HG02884 (cell line): ENCODE data around the gene KIAA0040.

Source experiments
- ATAC-seq: cut with Tn5 transposase; IDR thresholded peaks from one replicate; pipeline ENCODE4 v1.9.1; 2021; ENCODE audit warnings: mild to moderate bottlenecking, moderate library complexity; ENCODE audit not compliant: unreplicated experiment

The KIAA0040 gene

DNA sequence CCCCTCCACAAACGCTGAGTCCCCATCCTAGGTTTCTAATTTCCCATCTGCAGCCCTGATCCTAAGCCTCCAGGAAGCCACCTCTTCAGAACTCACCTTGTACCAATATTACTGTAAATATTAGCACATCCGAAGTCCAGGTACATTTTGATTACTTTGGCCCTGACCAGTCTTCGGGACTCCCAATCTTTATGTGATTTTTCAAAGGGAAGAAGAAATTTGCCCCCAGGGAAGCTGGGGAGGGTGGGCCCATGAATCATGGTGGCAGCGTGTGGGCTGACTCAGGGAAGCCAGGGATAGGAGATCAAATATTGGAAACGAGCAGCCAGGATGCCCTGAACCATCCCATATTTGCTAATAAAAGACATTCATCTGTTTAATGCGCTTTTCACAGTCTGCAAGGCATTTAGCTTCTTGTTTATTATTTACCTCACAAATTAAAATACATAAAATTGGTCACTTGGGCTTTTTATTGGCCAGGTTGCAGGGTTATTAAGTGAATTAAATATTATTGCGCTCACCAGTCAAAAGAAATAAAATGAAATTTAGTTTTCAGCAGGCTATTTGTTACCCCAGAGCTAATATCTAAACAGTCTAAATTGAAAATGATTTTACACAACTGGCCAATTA is 46.6 kb downstream of the KIAA0040 start:
- ATAC-seq, result no peak

DNA sequence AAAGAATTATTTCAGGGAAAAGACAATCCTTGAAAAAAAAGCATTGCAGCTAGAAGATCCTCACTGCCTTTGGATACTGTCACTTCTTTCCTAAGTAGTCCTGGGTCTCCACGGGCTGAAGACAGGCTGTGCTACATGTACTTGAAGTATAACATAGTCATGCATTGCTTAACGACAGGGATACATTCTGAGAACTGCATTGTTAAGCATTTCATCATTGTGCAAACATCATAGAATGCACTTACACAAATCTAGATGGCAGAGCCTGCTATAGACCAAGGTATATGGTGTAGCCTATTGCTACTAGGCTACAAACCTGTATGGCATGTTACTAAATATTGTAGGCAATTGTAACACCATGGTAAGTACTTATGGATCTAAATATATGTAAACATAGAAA is 54.0 kb downstream of the KIAA0040 start:
- no peak for ATAC-seq

DNA sequence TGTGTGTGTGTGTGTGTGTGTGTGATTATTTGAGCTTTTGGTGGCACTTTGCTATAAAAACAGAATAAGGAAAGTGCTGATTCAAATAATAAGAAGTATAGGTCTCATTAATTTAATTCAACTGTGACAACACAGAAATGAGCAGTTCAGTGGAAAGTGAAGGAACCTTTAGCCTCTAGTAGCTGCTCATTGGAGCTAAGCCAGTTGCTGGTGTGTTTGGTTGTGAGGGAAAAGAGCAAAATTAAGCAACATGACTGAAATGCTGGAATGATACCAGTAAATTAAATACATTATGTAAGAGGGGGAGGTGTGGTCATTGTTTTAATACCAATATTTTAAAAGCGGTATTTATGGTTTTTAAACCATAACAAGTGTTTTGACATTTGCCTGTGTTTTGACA is 55.2 kb downstream of the KIAA0040 start:
- no peak for ATAC-seq

DNA sequence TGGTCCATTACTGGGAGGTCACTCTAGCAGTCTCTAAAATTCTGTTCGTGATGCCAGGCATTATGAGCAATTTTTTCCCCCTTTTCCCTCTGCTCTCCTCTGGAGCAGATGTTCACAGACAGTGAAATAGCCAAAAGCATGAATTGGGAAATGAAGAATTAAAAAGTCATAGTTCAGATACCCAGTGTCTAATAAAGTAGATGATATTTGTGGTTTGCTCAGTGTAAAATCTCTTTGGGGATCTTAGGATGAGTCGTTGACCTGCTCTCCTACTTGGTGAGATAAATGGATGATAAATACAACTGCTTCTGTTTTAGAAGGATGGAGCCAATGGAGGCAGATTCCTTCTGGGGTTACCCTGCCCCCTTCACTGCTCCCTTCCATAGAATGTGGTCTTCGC is 56.3 kb downstream of the KIAA0040 start:
- no peak for ATAC-seq

DNA sequence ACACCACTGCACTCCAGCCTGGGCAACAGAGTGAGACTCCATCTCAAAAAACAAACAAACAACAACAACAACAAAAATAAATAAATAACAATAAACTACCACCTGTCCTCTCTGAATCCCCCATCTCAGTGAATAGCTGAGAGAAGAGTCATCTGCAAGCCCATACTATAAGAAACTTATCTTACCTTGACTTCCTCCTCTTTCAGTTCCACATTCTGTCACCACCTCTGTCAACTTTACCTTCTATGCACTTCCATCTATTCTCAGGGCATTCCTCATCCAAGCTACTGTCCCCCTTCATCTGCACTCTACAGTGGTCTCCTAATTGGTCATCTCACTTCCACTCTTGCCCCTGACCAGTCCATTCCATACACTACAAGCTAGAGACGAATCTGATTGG is 58.1 kb downstream of the KIAA0040 start:
- no peak for ATAC-seq

DNA sequence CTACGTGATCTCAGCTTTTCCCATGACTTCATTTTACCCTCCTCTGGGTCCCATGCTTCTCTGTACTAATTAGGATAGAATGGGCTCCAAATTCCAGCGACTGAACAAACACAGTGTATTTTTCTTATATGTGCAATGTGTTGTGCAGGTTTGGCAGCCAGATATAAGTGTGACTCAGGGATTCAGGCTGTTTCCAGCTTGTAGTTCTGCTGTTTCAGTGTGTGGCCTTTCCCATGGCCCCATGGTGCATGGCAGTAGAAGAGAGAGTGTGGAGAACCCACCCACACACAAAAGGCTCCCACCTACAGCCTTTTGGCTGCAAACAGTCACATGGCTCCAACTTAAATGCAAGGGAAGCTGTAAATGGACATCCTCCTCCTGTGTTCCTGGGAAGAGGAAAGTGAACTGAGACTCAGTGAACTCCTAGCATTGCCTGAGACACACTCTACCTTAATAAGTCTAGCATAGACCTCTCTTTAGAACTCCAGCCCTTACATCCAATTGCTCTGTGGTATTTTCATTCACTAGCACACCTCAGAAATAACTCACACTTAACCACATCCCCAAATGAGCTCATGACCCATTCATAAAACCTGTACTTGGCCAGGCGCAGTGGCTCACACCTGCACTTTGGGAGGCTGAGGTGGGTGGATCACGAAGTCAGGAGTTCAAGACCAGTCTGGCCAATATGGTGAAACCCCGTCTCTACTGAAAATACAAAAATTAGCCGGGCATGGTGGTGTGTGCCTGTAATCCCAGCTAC is 58.7 kb downstream of the KIAA0040 start:
- ATAC-seq, result peak; percentile 57

DNA sequence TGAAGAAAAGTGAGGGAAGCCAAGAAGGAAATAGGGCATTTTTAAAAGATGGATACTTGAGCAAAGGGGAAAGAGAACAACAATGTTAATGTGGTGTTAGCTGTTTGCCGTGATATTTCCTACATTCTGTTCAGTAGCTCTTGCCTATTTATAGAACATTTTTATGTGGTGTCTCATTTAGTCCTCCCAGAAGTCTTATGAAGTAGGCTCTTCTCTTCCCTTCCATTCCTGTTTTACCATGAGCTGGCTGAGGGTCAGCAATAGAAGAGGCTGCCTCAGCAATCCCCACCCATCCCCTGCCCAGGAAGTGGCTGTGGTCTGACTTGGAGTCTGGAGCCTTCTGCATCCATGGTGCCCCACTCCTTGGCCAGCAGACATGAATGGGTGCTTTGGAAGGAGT is 60.1 kb downstream of the KIAA0040 start:
- no peak for ATAC-seq

DNA sequence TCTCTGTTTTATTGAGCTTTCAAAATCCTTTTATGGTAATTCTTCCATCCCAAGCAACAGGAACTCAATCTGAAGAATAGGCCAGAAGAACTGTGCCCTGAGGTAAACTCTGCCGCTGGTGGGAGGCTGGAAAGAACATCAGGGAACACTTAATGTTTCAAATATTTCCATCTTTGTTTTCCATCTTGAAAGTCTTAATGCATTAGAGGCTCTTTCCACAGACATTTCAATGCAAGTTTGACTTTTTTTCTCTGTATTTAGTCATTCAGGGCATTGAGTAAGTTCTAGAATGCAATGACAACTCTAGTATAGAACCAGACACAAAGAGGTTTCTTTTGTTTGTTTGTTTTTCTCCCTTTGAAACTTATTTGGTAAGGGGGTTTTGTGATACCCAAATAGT is 61.5 kb downstream of the KIAA0040 start:
- no peak for ATAC-seq

DNA sequence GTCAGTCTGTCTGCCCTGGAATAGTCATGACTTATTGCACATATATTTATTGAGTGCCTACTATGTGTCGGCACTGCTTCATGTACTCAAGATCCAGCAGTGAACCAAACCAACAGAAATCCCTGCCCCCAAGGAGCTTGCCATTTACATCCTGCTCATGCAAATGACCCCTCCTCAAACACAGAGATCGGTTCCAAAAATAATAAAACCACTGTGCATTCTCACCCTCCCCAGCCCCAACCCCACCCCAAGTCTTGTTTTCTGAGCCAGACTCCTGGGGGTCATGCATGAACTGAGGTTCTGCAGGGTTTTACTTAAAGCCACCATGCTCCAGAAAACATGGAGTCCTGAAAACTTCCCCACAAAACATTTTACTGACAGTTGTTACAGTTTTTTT is 61.9 kb downstream of the KIAA0040 start:
- ATAC-seq, result no peak

DNA sequence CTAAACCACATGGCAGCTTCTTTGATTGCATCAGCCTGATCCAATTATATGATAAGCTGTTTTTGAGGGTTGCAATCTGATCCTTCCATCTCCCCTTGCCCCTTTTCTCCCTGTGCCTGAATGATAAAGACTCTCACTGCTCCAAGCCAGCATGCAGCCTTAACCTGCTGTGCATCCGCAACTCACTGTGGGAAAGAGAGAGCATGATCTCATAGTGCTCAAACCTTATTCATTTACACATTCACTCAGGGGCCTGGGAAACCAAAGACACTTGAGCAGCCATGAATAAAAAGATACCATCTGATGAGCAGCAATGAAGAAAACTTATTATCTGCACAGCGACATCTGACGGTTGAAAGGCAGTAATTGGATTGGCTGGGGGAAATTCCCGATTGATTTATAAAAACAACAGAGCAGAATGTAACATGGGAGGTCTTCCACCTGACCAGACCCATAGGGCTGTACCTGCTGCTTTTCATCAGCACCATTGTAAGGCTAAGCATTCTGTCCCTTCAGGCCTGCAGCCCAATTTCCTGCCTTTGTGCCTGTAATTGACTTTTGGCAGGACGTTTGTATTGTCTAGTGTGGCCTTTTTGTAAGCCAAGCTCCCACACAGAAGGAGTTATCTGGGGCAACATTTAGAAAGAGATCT is 62.5 kb downstream of the KIAA0040 start:
- no peak for ATAC-seq

DNA sequence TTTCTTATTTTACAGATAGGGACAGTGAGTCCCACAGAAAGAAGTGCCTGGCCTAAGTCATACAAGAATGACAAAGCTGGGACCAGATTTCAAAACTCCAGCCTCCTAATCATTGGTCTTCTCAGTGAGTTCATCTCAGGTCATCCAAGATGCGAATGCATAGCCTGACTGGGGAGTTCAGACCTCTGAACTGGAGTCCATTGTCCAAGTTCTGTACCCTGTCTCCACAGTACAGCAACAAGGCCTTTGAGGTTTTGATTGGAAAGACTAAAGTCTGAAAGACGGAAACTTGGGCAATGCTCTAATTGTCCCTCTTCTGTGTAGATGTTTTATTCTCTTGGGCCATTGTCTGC is 63.0 kb downstream of the KIAA0040 start:
- ATAC-seq, result no peak

DNA sequence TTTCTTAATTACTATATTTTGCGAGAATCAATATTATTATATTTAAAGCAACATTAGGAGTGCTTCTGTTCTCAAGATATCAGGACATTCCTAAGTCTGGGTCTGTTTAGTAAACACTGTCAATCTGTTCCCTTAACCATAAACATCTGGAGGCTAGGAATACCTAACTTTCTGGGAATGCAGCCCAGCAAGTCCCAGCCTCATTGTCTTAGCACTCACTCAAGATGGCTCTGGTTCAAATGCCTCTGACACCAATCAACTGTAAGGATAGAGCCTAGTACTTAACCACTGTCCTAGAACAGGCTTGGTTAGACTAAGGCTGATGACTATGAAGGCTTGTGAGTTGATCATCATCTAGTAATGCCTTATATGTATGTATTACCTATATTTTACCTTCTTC is 63.4 kb downstream of the KIAA0040 start:
- ATAC-seq, result no peak

DNA sequence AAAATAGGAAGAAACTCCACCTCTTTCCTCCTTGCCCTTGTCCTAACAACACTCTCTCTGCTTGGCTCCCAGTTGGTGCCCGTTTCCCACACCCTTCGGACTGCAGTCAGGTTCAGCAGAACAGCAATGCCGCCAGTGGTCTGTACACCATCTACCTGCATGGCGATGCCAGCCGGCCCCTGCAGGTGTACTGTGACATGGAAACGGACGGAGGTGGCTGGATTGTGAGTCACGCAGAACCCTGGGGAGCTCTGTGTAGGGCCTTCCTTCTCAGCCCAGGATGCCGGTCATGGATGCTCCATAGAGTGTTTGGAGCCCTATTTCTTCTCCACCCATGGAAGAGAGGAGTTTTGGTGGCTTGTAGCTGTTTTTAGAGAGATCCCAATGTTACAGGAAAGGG is 64.1 kb downstream of the KIAA0040 start:
- ATAC-seq, result no peak

DNA sequence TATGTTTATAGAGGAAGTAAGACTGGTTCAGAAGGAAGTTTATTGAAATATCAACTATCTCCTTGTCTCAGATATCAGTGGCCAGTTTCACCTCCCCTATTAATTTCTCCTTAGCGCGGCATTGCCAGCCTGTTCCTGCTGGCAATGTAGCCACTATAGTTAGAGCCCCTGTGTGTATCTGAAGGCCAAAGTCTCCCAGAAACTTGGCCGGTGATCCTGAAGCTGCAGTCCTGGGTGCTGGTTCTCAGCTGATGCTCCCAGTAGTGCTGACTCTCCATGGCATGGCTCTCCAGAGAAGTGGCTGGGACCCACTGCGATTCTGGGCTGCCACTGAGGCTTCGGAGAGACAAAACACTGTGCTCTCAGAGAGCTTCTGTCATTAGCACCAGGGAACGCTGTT is 65.0 kb downstream of the KIAA0040 start:
- ATAC-seq, result no peak

DNA sequence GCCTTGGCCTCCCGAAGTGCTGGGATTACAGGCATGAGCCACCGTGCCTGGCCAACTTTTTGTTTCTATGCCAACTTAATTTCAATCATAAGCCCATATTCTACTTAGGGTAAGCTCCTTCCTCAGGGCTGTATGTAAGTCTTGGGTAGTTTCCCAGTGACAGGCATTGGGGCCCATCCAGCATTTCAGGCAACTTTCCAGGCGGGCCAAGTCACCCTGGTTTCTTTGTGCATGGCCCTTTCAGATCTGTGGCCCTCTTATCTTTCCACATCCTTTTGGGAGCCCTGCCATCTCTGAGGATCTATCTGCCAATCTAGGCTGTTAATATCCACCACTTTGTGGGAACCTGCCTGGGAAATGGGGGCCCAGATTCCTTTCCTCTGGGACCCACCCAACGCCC is 66.2 kb downstream of the KIAA0040 start:
- ATAC-seq, result no peak

DNA sequence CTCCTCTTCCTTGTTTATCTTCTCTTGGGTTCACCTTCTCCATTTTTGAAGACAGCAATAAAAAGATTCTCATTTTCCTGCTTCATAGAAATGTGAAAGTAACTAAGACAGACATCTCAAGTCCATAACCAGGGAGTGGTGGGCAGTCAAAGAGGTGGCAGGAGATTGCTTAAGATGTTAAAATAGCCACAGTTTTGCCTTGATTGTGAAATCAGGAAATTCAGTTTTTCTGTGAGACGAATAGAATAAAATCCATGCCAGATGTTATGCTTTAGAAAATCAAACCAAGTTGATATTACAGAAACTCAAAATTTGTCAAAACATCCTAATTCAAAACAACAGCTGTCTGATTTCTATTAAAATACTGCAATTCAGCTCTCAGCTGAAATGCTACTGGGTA is 67.7 kb downstream of the KIAA0040 start:
- ATAC-seq, result no peak

DNA sequence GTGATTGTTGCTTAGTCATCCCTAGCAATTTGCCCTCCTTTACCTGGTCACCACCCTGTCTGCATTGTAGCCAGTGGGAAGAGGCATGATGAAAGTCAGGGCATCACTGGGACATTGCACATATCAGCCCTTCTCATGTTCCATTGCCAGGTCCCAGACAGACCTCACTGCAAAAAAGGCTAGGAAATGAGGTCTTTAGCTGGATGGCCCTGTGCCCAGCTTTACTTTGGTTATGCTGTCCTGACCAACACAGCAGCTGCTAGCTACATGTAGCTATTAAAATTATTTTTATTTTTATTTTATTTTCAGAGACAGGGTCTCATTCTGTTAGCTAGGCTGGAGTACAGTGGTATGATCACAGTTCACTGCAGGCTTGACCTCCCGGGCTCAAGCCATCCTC is 72.1 kb downstream of the KIAA0040 start:
- no peak for ATAC-seq

DNA sequence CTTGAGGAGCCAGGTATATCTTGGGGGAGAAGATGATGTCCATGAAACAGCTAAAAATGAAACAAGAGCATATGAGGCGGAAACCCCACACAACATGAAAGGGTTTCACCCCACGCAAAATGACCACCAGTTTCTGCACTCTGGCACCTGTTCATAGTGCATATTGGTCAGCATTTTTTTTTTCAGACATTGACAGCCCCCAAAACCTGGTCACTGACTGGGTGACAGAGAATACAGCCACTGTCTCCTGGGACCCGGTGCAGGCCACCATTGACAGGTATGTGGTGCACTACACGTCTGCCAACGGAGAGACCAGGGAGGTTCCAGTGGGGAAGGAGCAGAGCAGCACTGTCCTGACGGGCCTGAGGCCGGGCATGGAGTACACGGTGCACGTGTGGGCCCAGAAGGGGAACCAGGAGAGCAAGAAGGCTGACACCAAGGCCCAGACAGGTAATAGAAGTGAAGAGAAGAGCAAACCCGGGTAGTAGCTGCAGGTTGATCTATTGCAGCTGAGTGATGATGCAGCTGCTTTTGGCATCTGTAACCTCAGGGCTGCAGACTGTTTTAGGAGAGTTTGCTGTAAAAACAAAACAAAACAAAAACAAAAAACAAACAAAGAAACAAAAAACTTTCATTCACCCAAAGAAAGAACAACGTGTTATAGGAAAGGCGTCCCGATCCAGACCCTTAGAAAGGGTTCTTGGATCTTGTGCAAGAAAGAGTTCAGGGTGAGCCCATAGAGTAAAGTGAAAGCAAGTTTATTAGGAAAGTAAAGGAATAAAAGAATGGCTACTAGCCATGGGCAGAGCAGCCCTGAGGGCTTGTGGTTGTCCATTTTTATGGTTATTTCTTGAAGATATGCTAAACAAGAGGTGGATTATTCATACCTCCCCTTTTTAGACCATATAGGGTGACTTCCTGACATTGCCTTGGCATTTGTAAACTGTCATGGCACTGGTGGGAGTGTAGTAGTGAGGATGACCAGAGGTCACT is 73.9 kb downstream of the KIAA0040 start:
- no peak for ATAC-seq

DNA sequence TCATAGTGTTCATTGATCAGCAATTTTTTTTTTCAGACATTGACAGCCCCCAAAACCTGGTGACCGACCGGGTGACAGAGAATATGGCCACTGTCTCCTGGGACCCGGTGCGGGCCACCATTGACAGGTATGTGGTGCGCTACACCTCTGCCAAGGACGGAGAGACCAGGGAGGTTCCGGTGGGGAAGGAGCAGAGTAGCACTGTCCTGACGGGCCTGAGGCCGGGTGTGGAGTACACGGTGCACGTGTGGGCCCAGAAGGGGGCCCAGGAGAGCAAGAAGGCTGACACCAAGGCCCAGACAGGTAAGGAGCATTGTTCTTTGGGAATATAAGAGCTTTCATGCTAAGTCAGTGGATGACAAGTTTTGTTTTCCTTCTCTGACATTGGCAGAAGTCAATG is 75.7 kb downstream of the KIAA0040 start:
- no peak for ATAC-seq

DNA sequence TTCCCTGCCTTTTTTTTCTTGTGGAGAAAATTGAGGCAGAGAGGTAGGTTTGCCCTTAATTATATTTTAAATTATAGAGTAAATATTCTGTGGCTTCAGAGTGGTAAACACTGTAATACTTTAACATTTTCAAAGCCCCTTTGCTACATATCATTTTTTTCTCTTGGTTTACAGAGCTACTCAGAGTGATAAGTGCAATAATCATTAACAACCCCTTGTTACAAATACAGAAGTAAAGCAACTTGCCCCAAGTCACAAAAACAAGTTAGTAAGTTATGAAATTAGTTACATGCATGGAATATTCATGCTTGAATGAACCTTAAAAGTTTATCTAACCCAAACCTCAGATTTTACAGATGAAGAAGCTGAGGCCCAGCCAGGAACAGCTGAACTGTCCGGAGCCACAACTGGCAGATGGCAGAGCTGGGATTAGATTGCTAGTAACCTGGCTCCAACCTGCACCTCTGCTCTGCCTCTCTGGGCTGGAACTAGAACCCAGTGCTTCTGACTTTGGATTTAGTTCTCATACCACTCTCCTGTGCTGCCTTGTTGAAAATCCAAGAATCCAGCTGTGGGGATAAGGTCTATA is 76.3 kb downstream of the KIAA0040 start:
- ATAC-seq, result no peak

DNA sequence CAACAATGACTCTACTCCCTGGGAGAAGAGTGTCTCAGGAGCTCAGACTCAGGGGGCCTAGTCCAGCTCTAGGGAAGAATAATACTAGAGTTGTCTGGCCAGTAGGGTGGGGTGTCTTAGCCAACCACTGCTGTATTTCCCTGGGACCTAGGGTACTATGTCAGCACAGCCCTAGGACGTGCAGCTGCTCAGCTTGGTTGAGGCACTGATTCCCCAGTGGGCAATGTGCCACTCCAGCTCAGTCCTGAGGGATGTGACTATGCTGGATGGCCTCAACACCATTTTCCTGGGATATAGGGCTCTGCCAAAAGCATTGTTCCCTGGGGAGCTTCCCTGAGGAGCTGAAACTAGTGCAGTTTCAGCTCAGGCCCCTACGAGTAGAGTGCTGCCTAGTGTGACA is 77.6 kb downstream of the KIAA0040 start:
- ATAC-seq, result no peak
